H1 (cell line): Measurements from ENCODE around the gene PAIP2B. TPM values are rescaled to one million over a fixed set of nuclear protein-coding genes. Genes with fewer than 3 reads are reported as not detected.

Source experiments
- CTCF ChIA-PET: fragments of 300-600 bp; sonication (Branson Sonifier 250); formaldehyde crosslinking; loops from one replicate; lab custom pipeline; 2021; ENCODE audit not compliant: partially characterized antibody; lab: Charles Lee
- POLR2A ChIA-PET: fragments of 300-600 bp; sonication (Branson Sonifier 250); formaldehyde crosslinking; loops from one replicate; lab custom pipeline; 2021; ENCODE audit warnings: inconsistent platforms; ENCODE audit not compliant: partially characterized antibody; lab: Charles Lee
- DNase-seq, 2 experiments: peaks; one replicate each; pipeline versions ENCODE4 v3.0.0 to v3.0.0-alpha.2; 2010 to 2022; ENCODE audit warnings: low spot score in 2 of 2, low read depth in 1 of 2, mixed read lengths in 1 of 2
- FAIRE-seq: peaks from 2 replicates; lab custom pipeline; 2011; peaks lifted over from hg19 to GRCh38; lab: Jason Lieb, UNC
- H2AFZ ChIP-seq: 2 replicates; pipeline ENCODE4 v1.8.1; 2012; ENCODE audit warnings: low read length, inconsistent platforms
- H2AK5ac ChIP-seq: 2 replicates; pipeline ENCODE4 v1.6.1; 2013; ENCODE audit warnings: low read depth, low read length
- H2BK120ac ChIP-seq: replicated peaks from 2 replicates; pipeline ENCODE3; 2013; ENCODE audit warnings: low read depth, low read length, inconsistent platforms
- H2BK12ac ChIP-seq: 2 replicates; pipeline ENCODE4 v1.6.1; 2013; ENCODE audit warnings: low read depth, low read length
- H2BK15ac ChIP-seq: 2 replicates; pipeline ENCODE4 v1.6.1; 2013; ENCODE audit warnings: low read length
- H2BK20ac ChIP-seq: 2 replicates; pipeline ENCODE4 v1.6.1; 2013; ENCODE audit warnings: low read length
- H2BK5ac ChIP-seq: 2 replicates; pipeline ENCODE4 v1.6.1; 2013; ENCODE audit warnings: low read depth, low read length
- H3K14ac ChIP-seq: 2 replicates; pipeline ENCODE4 v1.6.1; 2013; ENCODE audit warnings: inconsistent platforms; ENCODE audit not compliant: insufficient read length
- H3K18ac ChIP-seq: 2 replicates; pipeline ENCODE4 v1.6.1; 2013; ENCODE audit warnings: low read length; ENCODE audit errors: extremely low read depth
- H3K23ac ChIP-seq: 2 replicates; pipeline ENCODE4 v1.6.1; 2013; ENCODE audit warnings: inconsistent platforms; ENCODE audit not compliant: insufficient read length
- H3K23me2 ChIP-seq: 2 replicates; pipeline ENCODE4 v1.6.1; 2013; ENCODE audit warnings: low read depth, low read length
- H3K27ac ChIP-seq: 2 replicates; pipeline ENCODE4 v1.6.1; 2011; ENCODE audit warnings: low read depth, low read length, inconsistent platforms
- H3K27me3 ChIP-seq, 4 experiments: replicated peaks in 1 of 4; 1 replicate in 1 of 4; 2 replicates in 3 of 4; pipeline versions ENCODE4 v1.6.1 to v1.8.1; 2011 to 2013; ENCODE audit warnings: low read length in 3 of 4, mild to moderate bottlenecking in 3 of 4, inconsistent platforms in 2 of 4, mixed read lengths in 2 of 4, moderate library complexity in 1 of 4; ENCODE audit not compliant: control insufficient read depth in 3 of 4, insufficient read depth in 3 of 4; ENCODE audit errors: extremely low read depth in 1 of 4
- H3K36me3 ChIP-seq, 4 experiments: 2 replicates each; pipeline versions ENCODE4 v1.6.1 to v1.8.1; 2011 to 2013; ENCODE audit warnings: mild to moderate bottlenecking in 4 of 4, low read length in 3 of 4, moderate library complexity in 2 of 4, control low read depth in 1 of 4, inconsistent platforms in 1 of 4; ENCODE audit not compliant: insufficient read depth in 4 of 4, control insufficient read depth in 2 of 4
- H3K4ac ChIP-seq: replicated peaks from 2 replicates; pipeline ENCODE3; 2013; ENCODE audit warnings: low read length, low read depth, mixed read lengths, inconsistent platforms; ENCODE audit not compliant: insufficient read length
- H3K4me1 ChIP-seq, 4 experiments: replicated peaks in 1 of 4; 1 replicate in 1 of 4; 2 replicates in 3 of 4; pipeline versions ENCODE4 v1.6.1 to v1.8.1; 2011 to 2013; ENCODE audit warnings: low read length in 3 of 4, inconsistent platforms in 2 of 4, mixed read lengths in 1 of 4; ENCODE audit not compliant: insufficient read depth in 4 of 4, control insufficient read depth in 3 of 4
- H3K4me2 ChIP-seq, 2 experiments: 2 replicates each; pipeline versions ENCODE4 v1.6.1 to v1.8.1; 2011 to 2013; ENCODE audit warnings: low read depth in 2 of 2, low read length in 2 of 2, control low read depth in 1 of 2, inconsistent platforms in 1 of 2, mild to moderate bottlenecking in 1 of 2; ENCODE audit not compliant: insufficient read depth in 1 of 2
- H3K4me3 ChIP-seq, 4 experiments: fragments of 200-600, 300-600 bp in 1 of 4; sonication (generic), shearing (Covaris generic), sonication (Bioruptor Twin) in 1 of 4; 2 replicates each; pipeline versions ENCODE4 v1.5.1 to v1.8.1; 2011 to 2016; ENCODE audit warnings: low read length in 4 of 4, low read depth in 3 of 4, control low read depth in 2 of 4, inconsistent platforms in 2 of 4, mild to moderate bottlenecking in 2 of 4, mixed read lengths in 1 of 4, moderate library complexity in 1 of 4; ENCODE audit not compliant: insufficient read depth in 2 of 4; ENCODE audit errors: extremely low read depth in 1 of 4
- H3K56ac ChIP-seq: replicated peaks from 2 replicates; pipeline ENCODE3; 2013; ENCODE audit warnings: low read depth, mild to moderate bottlenecking, mixed read lengths, low read length, inconsistent platforms; ENCODE audit not compliant: insufficient read length
- H3K79me1 ChIP-seq: 2 replicates; pipeline ENCODE4 v1.6.1; 2013; ENCODE audit warnings: low read depth, low read length, control low read depth
- H3K79me2 ChIP-seq, 2 experiments: 2 replicates each; pipeline versions ENCODE4 v1.6.1 to v1.8.1; 2012 to 2013; ENCODE audit warnings: low read length in 2 of 2, mild to moderate bottlenecking in 2 of 2, inconsistent platforms in 1 of 2; ENCODE audit not compliant: insufficient read depth in 2 of 2, control insufficient read depth in 1 of 2
- H3K9ac ChIP-seq, 4 experiments: replicated peaks in 1 of 4; 1 replicate in 1 of 4; 2 replicates in 3 of 4; pipeline versions ENCODE4 v1.6.1 to v1.8.1; 2011 to 2013; ENCODE audit warnings: low read depth in 3 of 4, low read length in 3 of 4, control low read depth in 2 of 4, mild to moderate bottlenecking in 2 of 4, moderate library complexity in 2 of 4, inconsistent platforms in 1 of 4; ENCODE audit errors: extremely low read depth in 1 of 4
- H3K9me3 ChIP-seq, 2 experiments: 2 replicates each; pipeline versions ENCODE4 v1.6.1 to v1.8.1; 2012 to 2013; ENCODE audit warnings: mild to moderate bottlenecking in 2 of 2, moderate library complexity in 2 of 2, control low read depth in 1 of 2, inconsistent platforms in 1 of 2, low read depth in 1 of 2, low read length in 1 of 2, mixed read lengths in 1 of 2; ENCODE audit not compliant: insufficient read depth in 2 of 2
- H4K20me1 ChIP-seq, 2 experiments: replicated peaks in 1 of 2; 2 replicates each; pipeline versions ENCODE3 to v1.8.1; 2011 to 2013; ENCODE audit warnings: inconsistent platforms in 2 of 2, low read length in 2 of 2, mild to moderate bottlenecking in 1 of 2; ENCODE audit not compliant: insufficient read depth in 2 of 2, control insufficient read depth in 1 of 2
- H4K5ac ChIP-seq: 2 replicates; pipeline ENCODE4 v1.6.1; 2013; ENCODE audit warnings: low read length, low read depth, mixed read lengths, inconsistent platforms; ENCODE audit not compliant: insufficient read length
- H4K8ac ChIP-seq: 2 replicates; pipeline ENCODE4 v1.8.0; 2013; ENCODE audit warnings: mild to moderate bottlenecking, moderate library complexity, low read length, inconsistent platforms; ENCODE audit not compliant: insufficient read depth; ENCODE audit errors: extremely low read depth
- H4K91ac ChIP-seq: replicated peaks from 2 replicates; pipeline ENCODE3; 2013; ENCODE audit warnings: low read length, mixed read lengths, inconsistent platforms; ENCODE audit not compliant: insufficient read length
- ASH2L ChIP-seq: fragments of 200-600, 300-600 bp; sonication (generic); IDR thresholded peaks from one replicate; pipeline ENCODE4 v1.7.1; 2017; ENCODE audit warnings: low read length
- POLR2A ChIP-seq, 2 experiments: IDR thresholded peaks; 1 replicate in 1 of 2; 2 replicates in 1 of 2; pipeline ENCODE4 v1.6.1; 2011; ENCODE audit warnings: low read depth in 2 of 2, low read length in 2 of 2, mild to moderate bottlenecking in 2 of 2; ENCODE audit errors: control extremely low read depth in 1 of 2
- TAF1 ChIP-seq: IDR thresholded peaks from 2 replicates; pipeline ENCODE4 v1.6.1; 2011; ENCODE audit warnings: mild to moderate bottlenecking, low read depth, low read length
- WGBS, 2 experiments: shearing (Covaris generic) in 1 of 2; methylation state at CpG; one replicate each; pipeline versions ENCODE4 v1.1.6 to v1.1.7; 2013 to 2015; ENCODE audit warnings: low lambda C conversion rate in 2 of 2, mixed read lengths in 2 of 2, inconsistent platforms in 1 of 2, low coverage in 1 of 2, missing lambda C conversion rate in 1 of 2; ENCODE audit not compliant: insufficient replicate concordance in 2 of 2, insufficient coverage in 1 of 2, insufficient read length in 1 of 2; ENCODE audit errors: extremely low coverage in 1 of 2, missing lambda C conversion rate in 1 of 2; 5-methylcytosine and 5-hydroxymethylcytosine counted together
- polyA plus RNA-seq, 7 experiments: library from polyadenylated mRNA; depleted of rRNA in 3 of 7; stranded (reverse) in 5 of 7; unstranded in 2 of 7; fragments of >200 nt in 5 of 7; fragments of 200-250 nt in 2 of 7; gene quantifications; 1 replicate in 5 of 7; 2 replicates in 1 of 7; 4 replicates in 1 of 7; pipeline versions ENCODE4 v1.2.1 to v1.2.3, GENCODE V29; 2011 to 2013; ENCODE audit warnings: missing spikeins in 2 of 7, mixed read lengths in 2 of 7
- total RNA-seq: library from RNA; stranded (reverse); fragmentation: NEBNext Ultra II Directional; extraction: Animal tissue kit (Norgen Biotek cat#: 25700); gene quantifications from 2 replicates; pipeline ENCODE4 v1.2.1, GENCODE V29; 2021

Gene PAIP2B
- total and polyA plus RNA-seq, 2 of the 8 experiments (the other 6 are each of a cell fraction or from before 2014, with no cell fraction given): 8.4 to 31.3 TPM

- Histone ChIP-seq H4K20me1 (peaks cover 0 to 2% of the 10 kb centered on the region in 2 experiments), H3K4ac (no peak overlapping the region), H3K23me2 (no peaks in the 10 kb centered on the region), H3K9ac (no peak overlapping the region), H2AFZ (no peak overlapping the region), H2BK12ac (no peak overlapping the region), H3K14ac (no peak overlapping the region), H3K4me3 (no peak overlapping the region), H3K4me2 (no peak overlapping the region), H2BK5ac (no peak overlapping the region)
- POLR2A ChIA-PET: interaction anchor here (1.5 kb wide), 1 partner anchor 14 kb away, joined by 3 read pairs; no protein-coding TSS in a partner anchor
- DNase-seq: no peak
- TF ChIP-seq ASH2L (no peak), POLR2A (IDR thresholded peaks at IDR 0.05; ENCODE audit: control extremely low read depth in 1 of 2, low read depth in 2 of 2, low read length in 2 of 2) (no peak), TAF1 (no peak)
- TF ChIP-seq, all 59 proteins: peak for 0
- no peak overlapping the region for H4K5ac ChIP-seq
- no peak overlapping the region for H2AK5ac ChIP-seq
- 0 out of 7 replicates have a peak, but pooled peaks cover 0 to 2% (median 0%) of the 10 kb centered on the region in 4 experiments for H3K4me1 ChIP-seq
- no peak overlapping the region for H3K27ac ChIP-seq
- H3K56ac ChIP-seq: no peak overlapping the region
- no peaks in the 10 kb centered on the region for H3K27me3 ChIP-seq
- no peak overlapping the region for H4K8ac ChIP-seq
- H3K23ac ChIP-seq: no peak overlapping the region
- no peaks in the 10 kb centered on the region; a peak in 1 of 4 replicates for H3K79me2 ChIP-seq
- H3K9me3 ChIP-seq: no peaks in the 10 kb centered on the region
- H3K79me1 ChIP-seq: no peaks in the 10 kb centered on the region; the same call in 1 of the 2 replicates
- no peak overlapping the region for H2BK20ac ChIP-seq
- no peak overlapping the region for H3K18ac ChIP-seq
- no peak for FAIRE-seq
- H2BK120ac ChIP-seq: no peak overlapping the region
- H3K36me3 ChIP-seq: no peaks in the 10 kb centered on the region
- H4K91ac ChIP-seq: no peak overlapping the region
- no peak overlapping the region for H2BK15ac ChIP-seq
- CTCF ChIA-PET: interaction anchor here (0.6 to 1.9 kb wide), 4 partner anchors 15 to 139 kb away, joined by 3 to 8 read pairs (median 3); no protein-coding TSS in a partner anchor
- WGBS, 2 experiments: 93% methylated on average over 3 of the region's 3 CpGs; no CpG with 5 or more reads in 1 of the 2 experiments
Observed at GRCh38 chr2:71210292-71210691, 16.6 kb downstream of the PAIP2B start.
